Panc1 (cell line): ENCODE results near the gene FAM13A. TPM values are rescaled to one million over a fixed set of nuclear protein-coding genes. Genes with fewer than 3 reads are reported as not detected.

ENCODE experiments used
- ATAC-seq: fragments of 200-7000 bp; cut with Tn5 transposase; 2 replicates; pipeline ENCODE4 v1.9.1; 2020; ENCODE audit warnings: mild to moderate bottlenecking, moderate library complexity
- BruUV-seq: library from RNA; stranded (reverse); fragments of 400-500 nt; replicated peaks from 2 replicates; lab custom pipeline; 2021; lab: Mats Ljungman, UMichigan
- CTCF ChIA-PET: fragments of 300-600 bp; sonication (Branson Sonifier 250); formaldehyde crosslinking; loops from one replicate; lab custom pipeline; 2022; ENCODE audit warnings: antibody characterized with exemption; lab: Charles Lee
- POLR2A ChIA-PET: fragments of 300-600 bp; sonication (Branson Sonifier 250); formaldehyde crosslinking; loops from one replicate; lab custom pipeline; 2022; ENCODE audit warnings: antibody characterized with exemption; lab: Charles Lee
- DNase-seq: peaks from one replicate; pipeline ENCODE4 v3.0.0-alpha.2; 2010; ENCODE audit warnings: low read depth, low spot score
- H3K27ac ChIP-seq: 2 replicates; pipeline ENCODE4 v1.5.1; 2011; ENCODE audit warnings: mild to moderate bottlenecking, low read length, inconsistent platforms
- H3K27me3 ChIP-seq: fragments of 200-500 bp; sonication (Bioruptor generic); 2 replicates; pipeline ENCODE4 v1.6.0; 2014; ENCODE audit warnings: low read length, inconsistent platforms; ENCODE audit not compliant: control insufficient read depth, insufficient read depth
- H3K36me3 ChIP-seq: fragments of 200-500 bp; sonication (Bioruptor generic); 2 replicates; pipeline ENCODE4 v1.5.1; 2014; ENCODE audit warnings: inconsistent platforms, mild to moderate bottlenecking, low read length, moderate library complexity; ENCODE audit not compliant: control insufficient read depth, insufficient read depth
- H3K4me1 ChIP-seq: 2 replicates; pipeline ENCODE4 v1.5.1; 2011; ENCODE audit warnings: inconsistent platforms, mild to moderate bottlenecking, low read length, moderate library complexity; ENCODE audit not compliant: control insufficient read depth, insufficient read depth
- H3K4me3 ChIP-seq, 2 experiments: 2 replicates each; pipeline ENCODE4 v1.5.1; 2011 to 2012; ENCODE audit warnings: low read depth in 2 of 2, low read length in 2 of 2, mild to moderate bottlenecking in 2 of 2, inconsistent platforms in 1 of 2, moderate library complexity in 1 of 2
- H3K9me3 ChIP-seq: fragments of 200-500 bp; sonication (Bioruptor generic); 2 replicates; pipeline ENCODE4 v1.5.1; 2014; ENCODE audit warnings: low read depth, mild to moderate bottlenecking, inconsistent platforms, low read length, moderate library complexity; ENCODE audit not compliant: control insufficient read depth, insufficient read depth
- CTCF ChIP-seq: fragments of 450-650 bp; IDR thresholded peaks from 2 replicates; pipeline ENCODE4 v1.5.1; 2017; ENCODE audit warnings: mild to moderate bottlenecking
- POLR2AphosphoS5 ChIP-seq: IDR thresholded peaks from 2 replicates; pipeline ENCODE4 v1.6.1; 2012; ENCODE audit warnings: mild to moderate bottlenecking, low read depth, low read length, moderate library complexity
- REST ChIP-seq, 2 experiments: IDR thresholded peaks; 2 replicates each; pipeline ENCODE4 v1.6.1; 2011 to 2012; ENCODE audit warnings: low read depth in 2 of 2, control low read depth in 1 of 2, low read length in 1 of 2, mild to moderate bottlenecking in 1 of 2, moderate library complexity in 1 of 2; ENCODE audit not compliant: insufficient read depth in 1 of 2
- SIN3A ChIP-seq: IDR thresholded peaks from 2 replicates; pipeline ENCODE4 v1.6.1; 2012; ENCODE audit warnings: low read depth, mild to moderate bottlenecking, low read length, moderate library complexity, borderline replicate concordance; ENCODE audit not compliant: insufficient read depth
- TCF7L2 ChIP-seq: IDR thresholded peaks from 2 replicates; pipeline ENCODE4 v1.6.1; 2011; ENCODE audit warnings: mild to moderate bottlenecking, low read depth, low read length, inconsistent platforms
- in situ Hi-C: cut with HindIII; loops from 2 replicates; pipeline ENCODE4 v1.10.0; 2016; ENCODE audit warnings: low sequenced_read_pairs, low pct_unique_long_range_greater_than_20kb
- intact Hi-C: fragments of 100-400 bp; cut with micrococcal nuclease; formaldehyde crosslinking; loops from one replicate; pipeline ENCODE4 v1.10.0; 2022; ENCODE audit not compliant: unreplicated experiment
- total RNA-seq: library from RNA; stranded (reverse); gene quantifications from one replicate; pipeline ENCODE4 v1.2.1, GENCODE V29; 2021; ENCODE audit not compliant: unreplicated experiment

Gene FAM13A
- total RNA-seq, 1 experiment from 2014 or later: 5.8 TPM

GRCh38 chr4:88858752-88859151 is 198.2 kb downstream of the FAM13A start:
- TF ChIP-seq SIN3A (no peak), REST (IDR thresholded peaks at IDR 0.05; ENCODE audit: insufficient read depth in 1 of 2, low read depth in 2 of 2, low read length in 1 of 2) (no peak), POLR2AphosphoS5 (no peak), CTCF (no peak), TCF7L2 (no peak)
- Histone ChIP-seq H3K36me3 (no peaks in the 10 kb centered on the region), H3K9me3 (no peaks in the 10 kb centered on the region), H3K4me1 (no peaks in the 10 kb centered on the region), H3K4me3 (no peak overlapping the region), H3K27me3 (no peaks in the 10 kb centered on the region), H3K27ac (no peak overlapping the region)
- in situ Hi-C loops (no loop called here), intact Hi-C loops (no loop called here)
- DNase-seq: no peak
- BruUV-seq: no TSS peak
- ChIA-PET CTCF (no interaction called here), POLR2A (no interaction called here)
- ATAC-seq: no peak

GRCh38 chr4:88857588-88857987 is 199.4 kb downstream of the FAM13A start:
- H3K4me1 ChIP-seq: no peaks in the 10 kb centered on the region
- no peak overlapping the region for H3K27ac ChIP-seq
- H3K9me3 ChIP-seq: no peaks in the 10 kb centered on the region
- in situ Hi-C loops: no loop called here
- H3K4me3 ChIP-seq: no peak overlapping the region
- TF ChIP-seq REST (IDR thresholded peaks at IDR 0.05; ENCODE audit: insufficient read depth in 1 of 2, low read depth in 2 of 2, low read length in 1 of 2) (no peak), CTCF (no peak), SIN3A (no peak), POLR2AphosphoS5 (no peak), TCF7L2 (no peak)
- ATAC-seq (no peak), DNase-seq (no peak)
- no peaks in the 10 kb centered on the region for H3K27me3 ChIP-seq
- no peaks in the 10 kb centered on the region for H3K36me3 ChIP-seq
- no TSS peak for BruUV-seq
- POLR2A ChIA-PET: no interaction called here
- CTCF ChIA-PET: no interaction called here
- intact Hi-C loops: no loop called here
